ENCODE results near the gene ADK.

DNA sequence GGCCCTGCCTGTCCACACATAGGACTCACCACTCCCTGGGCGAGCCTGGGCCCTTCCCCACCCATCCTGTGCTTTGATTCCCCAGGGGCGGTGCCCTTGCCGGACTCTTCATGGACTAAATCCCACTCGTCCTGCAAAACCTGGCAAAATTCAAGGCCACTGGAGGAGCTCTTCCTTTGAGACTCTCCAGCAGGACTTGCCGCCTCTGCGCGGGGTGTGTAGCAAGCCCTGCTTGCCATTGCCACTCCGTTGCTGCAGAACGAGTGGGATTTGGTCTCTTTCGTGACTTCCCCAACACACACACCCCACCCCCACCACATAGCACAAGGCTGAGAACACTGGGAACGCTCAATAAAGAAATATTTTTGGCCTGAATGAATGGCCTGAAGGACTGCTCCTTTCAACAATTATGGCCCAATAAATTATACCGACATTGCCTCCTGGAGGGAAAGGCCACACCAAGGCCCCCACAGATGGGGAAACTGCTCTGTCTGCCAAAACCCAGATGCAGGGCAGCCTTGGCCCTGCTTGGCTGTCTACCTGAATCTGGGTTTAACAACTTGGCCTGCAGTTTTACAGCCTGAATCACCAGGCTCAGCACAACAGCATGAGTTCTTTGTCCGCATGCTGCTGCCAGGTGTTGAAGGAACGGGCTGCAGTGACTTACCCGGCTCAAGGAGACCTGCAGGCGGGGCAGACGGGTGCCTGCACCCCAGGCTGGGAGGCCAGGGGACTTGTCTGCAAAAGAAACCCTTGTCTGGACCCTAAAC, 602.6 kb downstream of the ADK start:
- TF ChIP-seq, protein P1, sequence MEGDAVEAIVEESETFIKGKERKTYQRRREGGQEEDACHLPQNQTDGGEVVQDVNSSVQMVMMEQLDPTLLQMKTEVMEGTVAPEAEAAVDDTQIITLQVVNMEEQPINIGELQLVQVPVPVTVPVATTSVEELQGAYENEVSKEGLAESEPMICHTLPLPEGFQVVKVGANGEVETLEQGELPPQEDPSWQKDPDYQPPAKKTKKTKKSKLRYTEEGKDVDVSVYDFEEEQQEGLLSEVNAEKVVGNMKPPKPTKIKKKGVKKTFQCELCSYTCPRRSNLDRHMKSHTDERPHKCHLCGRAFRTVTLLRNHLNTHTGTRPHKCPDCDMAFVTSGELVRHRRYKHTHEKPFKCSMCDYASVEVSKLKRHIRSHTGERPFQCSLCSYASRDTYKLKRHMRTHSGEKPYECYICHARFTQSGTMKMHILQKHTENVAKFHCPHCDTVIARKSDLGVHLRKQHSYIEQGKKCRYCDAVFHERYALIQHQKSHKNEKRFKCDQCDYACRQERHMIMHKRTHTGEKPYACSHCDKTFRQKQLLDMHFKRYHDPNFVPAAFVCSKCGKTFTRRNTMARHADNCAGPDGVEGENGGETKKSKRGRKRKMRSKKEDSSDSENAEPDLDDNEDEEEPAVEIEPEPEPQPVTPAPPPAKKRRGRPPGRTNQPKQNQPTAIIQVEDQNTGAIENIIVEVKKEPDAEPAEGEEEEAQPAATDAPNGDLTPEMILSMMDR (IDR thresholded peaks at IDR 0.05; ENCODE audit: extremely low read depth in 1 of 2, insufficient read depth in 1 of 2, low read depth in 1 of 2, low read length in 2 of 2), result no peak
- TF ChIP-seq JUN (IDR thresholded peaks at IDR 0.05; ENCODE audit: borderline replicate concordance, insufficient read depth, insufficient read length, low read depth) (no peak), POLR2A (IDR thresholded peaks at IDR 0.05; ENCODE audit: low read depth, low read length) (no peak), POLR2AphosphoS5 (IDR thresholded peaks at IDR 0.05; ENCODE audit: insufficient read depth, low read depth, low read length) (no peak), EZH2 (IDR thresholded peaks at IDR 0.05; ENCODE audit: borderline replicate concordance, low read depth, low read length, severe bottlenecking) (no peak), GATA2 (IDR thresholded peaks at IDR 0.05; ENCODE audit: insufficient read depth, insufficient read length, low read depth, low read length) (no peak), MYC (IDR thresholded peaks at IDR 0.05; ENCODE audit: low read depth, low read length) (no peak), FOS (IDR thresholded peaks at IDR 0.05; ENCODE audit: borderline replicate concordance, insufficient read depth, low read length) (no peak)
- TF ChIP-seq, protein P2, sequence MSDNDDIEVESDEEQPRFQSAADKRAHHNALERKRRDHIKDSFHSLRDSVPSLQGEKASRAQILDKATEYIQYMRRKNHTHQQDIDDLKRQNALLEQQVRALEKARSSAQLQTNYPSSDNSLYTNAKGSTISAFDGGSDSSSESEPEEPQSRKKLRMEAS (IDR thresholded peaks at IDR 0.05; ENCODE audit: insufficient read depth, insufficient read length), result no peak

All from endothelial cell of umbilical vein (primary cell).